Esophagus muscularis mucosa (tissue), 4 donors: ENCODE measurements around the gene ZNG1A.
A peak's percentile ranks its signal among the peaks of the same experiment; 100 is the strongest.

Source experiments
- EP300 ChIP-seq: sonication (generic); formaldehyde crosslinking; IDR thresholded peaks from one replicate; pipeline ENCODE4 v1.6.1; 2017; ENCODE audit warnings: antibody characterized with exemption
- POLR2A ChIP-seq: fragments of 450-650 bp; IDR thresholded peaks from one replicate; pipeline ENCODE4 v1.6.1; 2017; ENCODE audit warnings: antibody characterized with exemption, moderate library complexity, mild to moderate bottlenecking, low read depth
- POLR2AphosphoS5 ChIP-seq, 2 donors: sonication (generic); formaldehyde crosslinking; IDR thresholded peaks; one replicate each; pipeline ENCODE4 v1.6.1; 2017; ENCODE audit warnings: antibody characterized with exemption in 2 of 2
- TF ChIP-seq, protein P1 (sequence below), 3 experiments: fragments of 200-600 bp in 2 of 3; fragments of 450-650 bp in 1 of 3; sonication (generic) in 2 of 3; IDR thresholded peaks; one replicate each; pipeline ENCODE4 v1.5.1; 2017 to 2019; ENCODE audit warnings: antibody characterized with exemption in 3 of 3, mild to moderate bottlenecking in 2 of 3, moderate library complexity in 1 of 3

DNA sequence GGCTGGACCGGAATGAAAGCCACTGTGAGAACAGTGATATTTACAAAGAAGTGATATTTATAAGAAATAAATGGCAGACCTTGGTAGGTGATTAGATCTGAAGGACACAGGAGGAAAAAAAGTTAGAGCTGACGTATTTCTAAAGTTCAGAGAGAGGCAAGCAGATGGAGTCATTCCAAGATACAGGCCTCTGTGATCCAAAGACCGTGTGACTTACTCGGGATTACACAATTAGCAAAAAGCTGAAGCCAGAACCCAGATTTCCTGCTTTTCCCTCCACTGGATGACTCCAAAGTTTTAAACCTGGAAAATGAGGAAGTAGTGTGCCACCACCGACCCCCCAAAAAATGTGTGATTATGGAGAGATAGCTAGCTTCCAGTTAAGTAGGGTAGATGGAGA is 32.7 kb upstream of the ZNG1A start:
- TF ChIP-seq, protein P1, sequence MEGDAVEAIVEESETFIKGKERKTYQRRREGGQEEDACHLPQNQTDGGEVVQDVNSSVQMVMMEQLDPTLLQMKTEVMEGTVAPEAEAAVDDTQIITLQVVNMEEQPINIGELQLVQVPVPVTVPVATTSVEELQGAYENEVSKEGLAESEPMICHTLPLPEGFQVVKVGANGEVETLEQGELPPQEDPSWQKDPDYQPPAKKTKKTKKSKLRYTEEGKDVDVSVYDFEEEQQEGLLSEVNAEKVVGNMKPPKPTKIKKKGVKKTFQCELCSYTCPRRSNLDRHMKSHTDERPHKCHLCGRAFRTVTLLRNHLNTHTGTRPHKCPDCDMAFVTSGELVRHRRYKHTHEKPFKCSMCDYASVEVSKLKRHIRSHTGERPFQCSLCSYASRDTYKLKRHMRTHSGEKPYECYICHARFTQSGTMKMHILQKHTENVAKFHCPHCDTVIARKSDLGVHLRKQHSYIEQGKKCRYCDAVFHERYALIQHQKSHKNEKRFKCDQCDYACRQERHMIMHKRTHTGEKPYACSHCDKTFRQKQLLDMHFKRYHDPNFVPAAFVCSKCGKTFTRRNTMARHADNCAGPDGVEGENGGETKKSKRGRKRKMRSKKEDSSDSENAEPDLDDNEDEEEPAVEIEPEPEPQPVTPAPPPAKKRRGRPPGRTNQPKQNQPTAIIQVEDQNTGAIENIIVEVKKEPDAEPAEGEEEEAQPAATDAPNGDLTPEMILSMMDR (IDR thresholded peaks at IDR 0.05): no peak
- no peak for TF ChIP-seq EP300
- TF ChIP-seq POLR2A: no peak
- TF ChIP-seq POLR2AphosphoS5 (IDR thresholded peaks at IDR 0.05): peak; percentile 32 to 54
